Testis (tissue), 2 donors: ENCODE results near the gene IER3.

Source experiments
- CTCF ChIP-seq, 3 experiments: fragments of 450-650 bp in 2 of 3; fragments of 200-600 bp in 1 of 3; sonication (generic) in 1 of 3; IDR thresholded peaks; one replicate each; pipeline ENCODE4 v1.5.1; 2016 to 2019; ENCODE audit warnings: antibody characterized with exemption in 3 of 3, mild to moderate bottlenecking in 2 of 3, moderate library complexity in 1 of 3
- POLR2A ChIP-seq: fragments of 450-650 bp; IDR thresholded peaks from one replicate; pipeline ENCODE4 v1.6.1; 2017; ENCODE audit warnings: antibody characterized with exemption, mild to moderate bottlenecking, moderate library complexity

GRCh38 chr6:30709101-30709868 lies 35.1 kb downstream of the IER3 start:
- no peak for TF ChIP-seq POLR2A
- no peak for TF ChIP-seq CTCF (IDR thresholded peaks at IDR 0.05)
